Measurements from ENCODE around the gene TMPRSS13.
A peak's percentile ranks its signal among the peaks of the same experiment; 100 is the strongest.

TMPRSS13 gene

DNA sequence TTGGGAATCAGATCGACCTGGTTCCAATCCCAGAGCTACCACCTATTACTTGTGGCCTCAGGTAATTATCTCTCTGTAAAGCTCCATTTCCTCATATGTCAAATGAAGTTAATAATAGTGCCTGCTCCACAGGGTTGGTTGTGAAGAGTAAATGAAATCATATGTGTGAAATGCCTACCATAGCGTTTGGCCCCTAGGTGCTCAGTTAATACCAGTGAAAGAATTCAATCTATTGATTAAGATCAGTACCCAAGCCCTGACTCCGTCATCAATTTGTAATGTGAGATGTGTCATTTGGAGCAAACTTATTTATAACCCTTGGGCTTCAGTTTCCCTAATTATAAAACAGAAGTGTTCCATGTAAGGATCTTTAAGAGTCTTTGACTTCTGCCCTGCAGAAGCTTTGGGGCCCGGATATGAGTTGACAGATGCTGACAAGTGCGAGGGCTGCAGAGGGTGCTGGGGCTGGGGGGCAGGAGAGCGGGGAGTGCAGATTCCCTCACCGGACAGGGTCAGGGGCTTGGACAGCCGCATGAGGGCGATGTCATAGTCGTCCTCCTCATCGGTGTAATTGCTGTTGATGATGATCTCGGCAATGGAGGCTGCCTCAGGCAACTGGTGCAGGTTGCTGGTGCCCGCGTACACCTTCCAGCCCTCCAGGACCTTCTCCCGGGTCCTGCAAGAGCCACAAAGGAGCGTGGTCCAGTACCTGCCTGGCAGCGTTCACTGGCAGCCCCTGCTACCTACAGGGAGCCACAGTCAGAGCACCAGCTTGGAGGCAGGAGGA lies 20.9 kb downstream of the TMPRSS13 start:
- no peak overlapping the region; the same call in 1 of the 2 replicates for H3K4me3 ChIP-seq (ENCODE audit: low read depth, low read length)
- no peak for DNase-seq (ENCODE audit: low read depth)
- TF ChIP-seq, protein P1, sequence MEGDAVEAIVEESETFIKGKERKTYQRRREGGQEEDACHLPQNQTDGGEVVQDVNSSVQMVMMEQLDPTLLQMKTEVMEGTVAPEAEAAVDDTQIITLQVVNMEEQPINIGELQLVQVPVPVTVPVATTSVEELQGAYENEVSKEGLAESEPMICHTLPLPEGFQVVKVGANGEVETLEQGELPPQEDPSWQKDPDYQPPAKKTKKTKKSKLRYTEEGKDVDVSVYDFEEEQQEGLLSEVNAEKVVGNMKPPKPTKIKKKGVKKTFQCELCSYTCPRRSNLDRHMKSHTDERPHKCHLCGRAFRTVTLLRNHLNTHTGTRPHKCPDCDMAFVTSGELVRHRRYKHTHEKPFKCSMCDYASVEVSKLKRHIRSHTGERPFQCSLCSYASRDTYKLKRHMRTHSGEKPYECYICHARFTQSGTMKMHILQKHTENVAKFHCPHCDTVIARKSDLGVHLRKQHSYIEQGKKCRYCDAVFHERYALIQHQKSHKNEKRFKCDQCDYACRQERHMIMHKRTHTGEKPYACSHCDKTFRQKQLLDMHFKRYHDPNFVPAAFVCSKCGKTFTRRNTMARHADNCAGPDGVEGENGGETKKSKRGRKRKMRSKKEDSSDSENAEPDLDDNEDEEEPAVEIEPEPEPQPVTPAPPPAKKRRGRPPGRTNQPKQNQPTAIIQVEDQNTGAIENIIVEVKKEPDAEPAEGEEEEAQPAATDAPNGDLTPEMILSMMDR (IDR thresholded peaks at IDR 0.05; ENCODE audit: low read depth, low read length, missing control alignments) = no peak

GRCh38 chr11:117907276-117908108 lies 21.7 kb downstream of the TMPRSS13 start:
- H3K4me3 ChIP-seq (ENCODE audit: low read depth, low read length) = peak overlapping the region; percentile 39
- TF ChIP-seq, protein P1 (IDR thresholded peaks at IDR 0.05; ENCODE audit: low read depth, low read length, missing control alignments) = no peak
- DNase-seq (ENCODE audit: low read depth) = peak; percentile 50

DNA sequence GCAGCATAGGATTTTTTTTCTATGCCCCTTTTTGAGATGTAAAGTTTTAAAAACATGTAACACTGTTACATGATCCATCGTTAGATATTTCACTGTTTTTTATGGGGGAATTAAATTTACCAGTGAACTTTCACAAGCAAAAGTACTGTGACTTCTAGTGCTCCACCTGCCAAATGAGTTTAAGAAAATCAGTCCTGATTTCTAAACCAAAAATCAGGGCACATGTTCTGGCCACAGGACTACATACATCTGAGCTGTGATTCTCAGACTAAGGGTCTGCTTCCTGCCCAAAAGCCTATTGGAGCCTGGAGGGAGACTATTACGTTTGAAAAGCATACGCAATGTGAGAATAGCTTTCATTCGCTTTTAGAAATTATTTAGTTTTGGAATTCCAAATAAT lies 22.5 kb downstream of the TMPRSS13 start:
- DNase-seq (ENCODE audit: low read depth) = no peak
- TF ChIP-seq, protein P1 (IDR thresholded peaks at IDR 0.05; ENCODE audit: low read depth, low read length, missing control alignments) = no peak
- no peak overlapping the region for H3K4me3 ChIP-seq (ENCODE audit: low read depth, low read length)

GRCh38 chr11:117906126-117906525 lies 23.1 kb downstream of the TMPRSS13 start:
- H3K4me3 ChIP-seq (ENCODE audit: low read depth, low read length) = no peak overlapping the region

GRCh38 chr11:117905524-117905923 lies 23.7 kb downstream of the TMPRSS13 start:
- TF ChIP-seq, protein P1 (IDR thresholded peaks at IDR 0.05; ENCODE audit: low read depth, low read length, missing control alignments) = no peak
- no peak overlapping the region for H3K4me3 ChIP-seq (ENCODE audit: low read depth, low read length)
- no peak for DNase-seq (ENCODE audit: low read depth)

More at GRCh38 chr11:117906126-117906525, 23.1 kb downstream of the TMPRSS13 start:
- TF ChIP-seq, protein P1 (IDR thresholded peaks at IDR 0.05; ENCODE audit: low read depth, low read length, missing control alignments) = no peak
- no peak for DNase-seq (ENCODE audit: low read depth)

GRCh38 chr11:117903505-117904382 lies 25.5 kb downstream of the TMPRSS13 start:
- H3K4me3 ChIP-seq (ENCODE audit: low read depth, low read length) = no peak overlapping the region
- DNase-seq (ENCODE audit: low read depth) = no peak

More at GRCh38 chr11:117903505-117904382, 25.5 kb downstream of the TMPRSS13 start:
- TF ChIP-seq, protein P1 (IDR thresholded peaks at IDR 0.05; ENCODE audit: low read depth, low read length, missing control alignments) = no peak

All from GM12864 (cell line).